GM12872 (cell line): Measurements from ENCODE around the gene TIGIT.

Experiments used
- TF ChIP-seq, protein P1 (sequence below): IDR thresholded peaks from 3 replicates; pipeline ENCODE4 v1.5.1; 2011; ENCODE audit warnings: low read depth, mild to moderate bottlenecking, low read length, moderate library complexity; ENCODE audit not compliant: insufficient read depth

TIGIT gene

DNA sequence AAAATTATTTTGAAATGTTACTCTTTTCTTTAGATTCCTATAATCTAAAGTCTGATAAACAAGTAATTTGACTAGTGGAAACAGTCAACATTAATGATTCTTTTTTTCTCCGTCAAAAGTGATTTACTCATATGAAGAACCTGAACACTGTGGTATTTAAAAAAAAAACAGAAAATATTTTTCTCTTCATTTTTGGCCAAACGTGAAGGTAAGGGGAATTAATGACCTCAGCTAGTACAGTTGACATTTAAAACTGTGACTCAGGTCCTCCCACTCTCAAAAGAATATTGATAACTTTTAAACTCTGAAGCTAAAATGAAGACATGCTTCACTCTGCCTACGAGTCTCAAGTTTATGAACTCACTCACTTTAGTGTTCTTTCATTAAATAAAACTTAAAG is 34.5 kb downstream of the TIGIT start:
- TF ChIP-seq, protein P1, sequence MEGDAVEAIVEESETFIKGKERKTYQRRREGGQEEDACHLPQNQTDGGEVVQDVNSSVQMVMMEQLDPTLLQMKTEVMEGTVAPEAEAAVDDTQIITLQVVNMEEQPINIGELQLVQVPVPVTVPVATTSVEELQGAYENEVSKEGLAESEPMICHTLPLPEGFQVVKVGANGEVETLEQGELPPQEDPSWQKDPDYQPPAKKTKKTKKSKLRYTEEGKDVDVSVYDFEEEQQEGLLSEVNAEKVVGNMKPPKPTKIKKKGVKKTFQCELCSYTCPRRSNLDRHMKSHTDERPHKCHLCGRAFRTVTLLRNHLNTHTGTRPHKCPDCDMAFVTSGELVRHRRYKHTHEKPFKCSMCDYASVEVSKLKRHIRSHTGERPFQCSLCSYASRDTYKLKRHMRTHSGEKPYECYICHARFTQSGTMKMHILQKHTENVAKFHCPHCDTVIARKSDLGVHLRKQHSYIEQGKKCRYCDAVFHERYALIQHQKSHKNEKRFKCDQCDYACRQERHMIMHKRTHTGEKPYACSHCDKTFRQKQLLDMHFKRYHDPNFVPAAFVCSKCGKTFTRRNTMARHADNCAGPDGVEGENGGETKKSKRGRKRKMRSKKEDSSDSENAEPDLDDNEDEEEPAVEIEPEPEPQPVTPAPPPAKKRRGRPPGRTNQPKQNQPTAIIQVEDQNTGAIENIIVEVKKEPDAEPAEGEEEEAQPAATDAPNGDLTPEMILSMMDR = no peak

DNA sequence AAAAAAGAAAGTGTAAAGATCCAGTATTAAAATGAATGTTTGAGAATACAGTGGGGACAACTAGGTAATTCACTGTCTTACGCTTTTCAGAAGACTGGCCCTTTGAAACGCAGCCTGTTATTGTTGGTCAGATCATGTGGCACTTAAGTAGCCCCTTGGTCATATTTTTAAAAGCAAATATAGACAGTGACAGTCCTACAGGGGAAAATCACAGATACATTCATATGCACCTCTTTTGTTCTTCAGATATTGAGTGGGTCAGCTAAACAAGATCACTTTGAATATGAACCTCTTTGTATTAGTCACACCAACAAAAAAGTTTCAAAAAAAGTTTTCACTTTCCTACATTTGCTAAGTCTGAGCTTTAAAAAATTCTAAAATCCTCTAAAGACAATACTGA is 36.0 kb downstream of the TIGIT start:
- TF ChIP-seq, protein P1 = no peak

DNA sequence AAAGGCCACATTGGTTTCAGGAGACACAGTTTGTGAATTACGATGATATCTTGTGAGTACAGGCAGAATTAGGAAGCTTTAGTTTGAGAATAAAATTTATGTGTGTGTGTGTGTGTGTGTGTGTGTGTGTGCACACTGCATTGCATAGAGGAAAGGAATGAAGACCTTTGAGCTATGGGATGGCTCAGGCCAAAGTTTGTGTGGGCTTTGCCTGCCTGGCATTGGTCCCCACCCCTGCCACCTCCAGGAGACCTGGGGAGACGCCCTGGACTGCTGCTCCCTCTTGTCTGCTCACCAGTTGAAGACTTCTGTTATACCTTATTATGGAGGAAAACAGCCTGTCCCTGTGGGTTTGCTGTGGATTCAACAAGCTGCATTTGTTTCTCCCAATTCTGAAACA is 37.2 kb downstream of the TIGIT start:
- TF ChIP-seq, protein P1 = no peak

DNA sequence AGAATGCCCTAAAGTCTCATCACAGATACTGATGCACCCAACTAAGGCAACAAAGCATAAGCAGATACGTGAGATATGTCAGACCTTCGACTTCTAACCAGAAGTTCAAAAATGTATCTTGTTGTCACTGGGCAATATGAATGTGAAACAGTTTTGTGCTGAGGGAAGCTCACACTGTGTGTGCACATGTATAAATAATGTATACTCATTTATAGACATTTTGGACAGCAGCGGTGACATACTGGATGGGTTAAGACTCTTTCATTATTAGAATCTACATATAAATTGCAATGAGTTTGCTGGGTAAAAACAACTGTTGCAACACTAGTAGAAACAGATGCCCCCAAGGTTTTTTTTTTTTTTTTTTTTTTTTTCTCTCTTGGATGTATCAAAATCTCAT is 37.9 kb downstream of the TIGIT start:
- TF ChIP-seq, protein P1 = no peak

DNA sequence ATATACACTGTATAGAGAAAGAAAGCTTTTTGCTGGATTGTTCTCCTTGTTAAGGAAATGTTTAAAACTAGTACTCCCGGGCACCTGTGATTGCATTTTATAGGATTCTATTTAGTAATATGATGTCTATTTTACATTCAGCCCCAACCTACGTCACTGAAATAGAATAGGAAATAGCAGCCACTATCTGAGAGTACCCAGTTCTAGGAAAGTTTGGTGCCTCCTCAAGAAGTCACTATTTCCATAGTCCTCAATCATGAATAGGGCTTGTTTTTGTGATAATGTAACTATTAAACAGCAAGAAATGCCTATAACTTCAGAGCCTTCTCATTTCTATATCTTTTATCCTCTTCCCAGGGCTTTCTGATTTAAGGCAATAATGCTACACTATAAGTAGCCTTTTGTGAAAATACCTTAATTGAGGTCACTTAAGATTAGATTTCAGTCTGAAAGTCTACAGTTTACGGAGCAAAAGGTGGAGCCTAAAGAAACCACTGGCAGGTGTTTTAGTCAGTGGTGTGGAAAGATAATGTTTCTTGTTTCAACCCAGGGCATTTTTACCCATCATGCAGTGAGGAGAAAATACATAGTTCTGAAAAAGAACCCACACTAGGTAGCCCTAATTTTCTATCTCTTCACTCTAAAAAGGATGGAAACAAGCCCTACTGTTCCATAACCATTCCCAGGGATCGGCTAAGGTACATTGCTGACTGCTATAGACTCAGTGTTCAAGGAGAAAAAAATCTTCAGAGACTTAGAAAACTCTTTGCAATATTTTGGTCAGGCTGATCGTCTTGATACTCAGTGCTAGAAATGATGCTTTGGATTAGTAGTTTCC is 38.7 kb downstream of the TIGIT start:
- TF ChIP-seq, protein P1 = no peak

DNA sequence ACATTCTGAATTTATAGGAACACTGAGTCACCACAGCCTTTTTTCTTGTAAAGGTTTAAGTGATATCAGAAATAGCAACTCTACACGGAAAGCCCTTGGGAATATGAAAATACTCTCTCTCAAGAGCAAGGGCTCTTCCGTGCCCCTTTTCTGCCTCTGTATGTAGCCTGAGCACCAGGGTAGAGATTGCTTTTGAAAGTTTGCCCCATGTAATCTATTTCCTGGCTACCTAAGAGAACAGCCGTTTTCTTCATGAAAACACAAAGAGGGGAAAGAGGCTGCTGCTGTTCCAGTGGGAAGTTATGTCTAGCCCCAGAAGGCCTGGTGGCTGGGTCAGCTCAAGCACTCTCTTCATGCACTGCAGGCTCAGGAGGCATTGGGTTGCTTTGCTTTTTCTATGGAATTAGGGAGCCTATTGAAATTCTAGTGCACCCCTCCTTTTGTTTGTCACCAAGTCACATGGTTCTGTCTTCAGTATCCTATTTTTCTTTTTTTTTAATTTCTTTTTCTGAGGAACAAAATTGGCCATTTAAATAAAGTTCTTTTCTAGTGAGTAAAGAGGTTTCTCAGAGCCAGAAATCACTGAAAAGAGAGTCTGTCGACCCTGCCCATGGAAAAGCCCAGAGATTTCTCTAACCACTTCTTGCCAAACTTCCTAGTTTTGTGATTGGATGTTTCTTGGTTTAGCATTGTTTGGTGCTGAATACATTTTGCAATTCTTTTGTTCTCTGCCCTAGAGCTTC is 39.5 kb downstream of the TIGIT start:
- TF ChIP-seq, protein P1 = no peak

DNA sequence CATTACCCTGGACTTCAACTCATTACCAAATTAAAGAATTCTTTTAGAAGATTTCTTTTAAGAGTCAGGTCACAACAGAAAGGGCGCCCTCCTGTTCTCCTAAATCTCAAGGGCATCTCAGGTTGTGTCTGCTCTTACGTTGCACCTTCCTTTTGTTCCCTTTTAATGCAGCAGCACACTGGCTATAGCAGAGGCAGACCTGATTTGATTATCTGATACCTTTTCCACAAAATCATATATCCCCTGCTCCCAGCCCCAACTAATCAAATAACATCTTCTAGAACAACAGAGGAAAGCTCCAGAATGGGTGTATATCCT is 40.1 kb downstream of the TIGIT start:
- TF ChIP-seq, protein P1 = no peak
